HepG2 (cell line): Measurements from ENCODE around the gene FTSJ1. TPM values are rescaled to one million over a fixed set of nuclear protein-coding genes. Genes with fewer than 3 reads are reported as not detected.
A peak's percentile ranks its signal among the peaks of the same experiment; 100 is the strongest.

Experiments
- ATRX ChIP-seq: sonication (generic); formaldehyde crosslinking; IDR thresholded peaks from 2 replicates; pipeline ENCODE4 v1.4.0; 2020; ENCODE audit warnings: missing genetic modification reagents, borderline replicate concordance
- CHD2 ChIP-seq: IDR thresholded peaks from 2 replicates; pipeline ENCODE4 v1.6.1; 2011; ENCODE audit warnings: low read depth, low read length, improper control_type of control experiment
- FOXJ3 ChIP-seq: sonication (generic); formaldehyde crosslinking; IDR thresholded peaks from 2 replicates; pipeline ENCODE4 v1.4.0; 2020; ENCODE audit warnings: missing genetic modification reagents, mild to moderate bottlenecking, borderline replicate concordance
- NCOA1 ChIP-seq: sonication (generic); formaldehyde crosslinking; IDR thresholded peaks from 2 replicates; pipeline ENCODE4 v1.9.0; 2021; ENCODE audit warnings: missing genetic modification reagents
- NFE2 ChIP-seq: sonication (generic); formaldehyde crosslinking; IDR thresholded peaks from 2 replicates; pipeline ENCODE4 v1.4.0; 2020; ENCODE audit warnings: missing genetic modification reagents
- NFYB ChIP-seq: sonication (generic); formaldehyde crosslinking; IDR thresholded peaks from 2 replicates; pipeline ENCODE4 v1.4.0; 2020; ENCODE audit warnings: missing genetic modification reagents
- NR2F2 ChIP-seq: IDR thresholded peaks from 2 replicates; pipeline ENCODE4 v1.6.1; 2012; ENCODE audit warnings: low read depth, inconsistent platforms, borderline replicate concordance
- RBAK ChIP-seq: sonication (generic); formaldehyde crosslinking; IDR thresholded peaks from 2 replicates; pipeline ENCODE4 v1.5.1; 2020; ENCODE audit warnings: mild to moderate bottlenecking, missing genetic modification reagents
- SNAPC4 ChIP-seq: sonication (generic); formaldehyde crosslinking; IDR thresholded peaks from 2 replicates; pipeline ENCODE4 v1.4.0; 2020; ENCODE audit warnings: mild to moderate bottlenecking, missing genetic modification reagents
- TAF15 ChIP-seq: fragments of 200-400 bp; formaldehyde crosslinking; IDR thresholded peaks from one replicate; pipeline ENCODE4 v1.6.1; 2018; ENCODE audit warnings: mild to moderate bottlenecking, low read depth, low read length; ENCODE audit not compliant: poor library complexity, severe bottlenecking
- TSC22D2 ChIP-seq: sonication (generic); formaldehyde crosslinking; IDR thresholded peaks from 2 replicates; pipeline ENCODE4 v1.5.1; 2020; ENCODE audit warnings: missing genetic modification reagents, mild to moderate bottlenecking, borderline replicate concordance
- ZNF335 ChIP-seq: sonication (generic); formaldehyde crosslinking; IDR thresholded peaks from 2 replicates; pipeline ENCODE4 v1.4.0; 2020; ENCODE audit warnings: missing genetic modification reagents
- ZNF552 ChIP-seq: sonication (generic); formaldehyde crosslinking; IDR thresholded peaks from 2 replicates; pipeline ENCODE4 v1.9.0; 2022; ENCODE audit warnings: missing genetic modification reagents, mild to moderate bottlenecking, borderline replicate concordance
- ZNF567 ChIP-seq: sonication (generic); formaldehyde crosslinking; IDR thresholded peaks from 2 replicates; pipeline ENCODE4 v1.8.1; 2023; ENCODE audit warnings: mild to moderate bottlenecking, missing genetic modification reagents, borderline replicate concordance
- ZNF768 ChIP-seq: sonication (generic); formaldehyde crosslinking; IDR thresholded peaks from 2 replicates; pipeline ENCODE4 v1.4.0; 2020; ENCODE audit warnings: missing genetic modification reagents
- ZNF777 ChIP-seq: sonication (generic); formaldehyde crosslinking; IDR thresholded peaks from 2 replicates; pipeline ENCODE4 v1.4.0; 2020; ENCODE audit warnings: missing genetic modification reagents
- ZXDC ChIP-seq: sonication (generic); formaldehyde crosslinking; IDR thresholded peaks from 2 replicates; pipeline ENCODE4 v1.5.0; 2020; ENCODE audit warnings: mild to moderate bottlenecking, missing genetic modification reagents
- polyA plus RNA-seq, 8 experiments: library from polyadenylated mRNA; depleted of rRNA in 3 of 8; stranded (reverse) in 7 of 8; unstranded in 1 of 8; fragments of >200 nt; fragmentation: Illumina TruSeq in 4 of 8; extraction: Trizol in 4 of 8; gene quantifications; 2 replicates each; pipeline versions ENCODE4 v1.2.1 to v1.2.3, GENCODE V29; 2011 to 2016; ENCODE audit warnings: low read depth in 4 of 8, missing spikeins in 1 of 8, mixed read lengths in 1 of 8; ENCODE audit not compliant: insufficient read depth in 1 of 8
- total RNA-seq, 5 experiments: library from RNA; depleted of rRNA; stranded (reverse); fragments of >200 nt; fragmentation: Illumina TruSeq; extraction: Trizol; gene quantifications; 2 replicates each; pipeline ENCODE4 v1.2.3, GENCODE V29; 2016; ENCODE audit warnings: low read depth in 1 of 5
- TF ChIP-seq, protein P1 (sequence below): sonication (generic); formaldehyde crosslinking; IDR thresholded peaks from 2 replicates; pipeline ENCODE4 v1.4.0; 2020; ENCODE audit warnings: mild to moderate bottlenecking, missing genetic modification reagents

FTSJ1 gene
- total and polyA plus RNA-seq, 2 of the 13 experiments (the other 11 are each of a cell fraction or from before 2014, with no cell fraction given), result 30.3 to 37.9 TPM

DNA sequence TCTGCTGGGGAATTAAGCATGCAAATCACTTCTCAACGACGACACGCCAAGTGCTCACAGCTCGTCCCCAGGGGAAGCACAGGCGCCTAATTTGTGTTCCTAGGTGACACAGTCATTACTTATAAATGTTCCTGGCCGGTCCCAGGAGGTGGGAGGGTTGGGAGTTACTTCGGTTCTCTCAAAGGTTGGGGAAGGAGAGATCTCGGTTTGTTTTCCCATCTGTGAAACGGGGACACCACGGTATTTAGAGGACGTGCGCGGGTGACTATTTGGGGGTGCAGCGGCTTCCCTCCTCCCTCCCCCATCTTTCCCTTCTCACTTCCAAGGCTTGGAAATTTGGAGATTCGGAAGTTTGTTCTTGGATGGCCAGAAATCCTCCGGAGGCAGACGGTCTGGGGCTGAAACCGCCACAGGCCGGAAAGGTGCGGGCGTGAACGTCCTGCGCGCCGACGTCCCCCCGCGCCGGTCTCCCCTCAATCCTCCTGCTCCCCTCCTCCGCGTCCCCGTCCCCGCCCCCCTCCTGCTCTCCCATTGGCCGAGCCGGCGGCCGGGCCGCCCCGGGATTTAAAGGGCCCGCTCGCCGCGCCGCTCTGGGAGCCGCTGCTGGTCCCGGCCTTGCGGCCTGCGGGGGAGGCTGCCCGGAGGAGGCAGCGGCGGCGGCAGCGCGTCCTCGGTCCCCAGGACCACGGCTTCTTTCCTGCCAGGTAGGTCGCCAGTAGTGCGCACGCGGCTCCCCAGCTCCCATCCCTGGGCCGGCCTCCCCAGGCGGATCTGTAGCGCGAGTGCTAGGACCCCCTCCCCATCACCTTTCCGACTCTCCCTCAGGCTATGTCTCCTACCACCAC lies 32.6 kb downstream of the FTSJ1 start, which contains the start of gene PORCN (continued):
- TF ChIP-seq SNAPC4 (0 out of 2 replicates have a peak, but pooled peaks have one; percentile 36), ZNF777 (no peak; the same call in 1 of the 2 replicates), ZNF335 (CRISPR knock-in tag) (no peak), CHD2 (no peak), NFYB (CRISPR knock-in tag) (peak; percentile 36), NR2F2 (no peak), ZNF567 (CRISPR knock-in tag) (no peak), ZNF768 (no peak), ZNF552 (no peak), TSC22D2 (CRISPR knock-in tag) (no peak), ATRX (no peak), RBAK (CRISPR knock-in tag) (no peak), ZXDC (CRISPR knock-in tag) (no peak), NFE2 (CRISPR knock-in tag) (no peak), TAF15 (peak; percentile 30), NCOA1 (CRISPR knock-in tag) (no peak), FOXJ3 (CRISPR knock-in tag) (no peak)
- TF ChIP-seq, protein P1, sequence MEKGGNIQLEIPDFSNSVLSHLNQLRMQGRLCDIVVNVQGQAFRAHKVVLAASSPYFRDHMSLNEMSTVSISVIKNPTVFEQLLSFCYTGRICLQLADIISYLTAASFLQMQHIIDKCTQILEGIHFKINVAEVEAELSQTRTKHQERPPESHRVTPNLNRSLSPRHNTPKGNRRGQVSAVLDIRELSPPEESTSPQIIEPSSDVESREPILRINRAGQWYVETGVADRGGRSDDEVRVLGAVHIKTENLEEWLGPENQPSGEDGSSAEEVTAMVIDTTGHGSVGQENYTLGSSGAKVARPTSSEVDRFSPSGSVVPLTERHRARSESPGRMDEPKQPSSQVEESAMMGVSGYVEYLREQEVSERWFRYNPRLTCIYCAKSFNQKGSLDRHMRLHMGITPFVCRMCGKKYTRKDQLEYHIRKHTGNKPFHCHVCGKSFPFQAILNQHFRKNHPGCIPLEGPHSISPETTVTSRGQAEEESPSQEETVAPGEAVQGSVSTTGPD (CRISPR knock-in tag), result no peak
